HL-60 (cell line): Measurements from ENCODE around the gene TCEAL9.

Source experiments
- GABPA ChIP-seq: IDR thresholded peaks from 2 replicates; pipeline ENCODE4 v1.6.1; 2012; ENCODE audit warnings: low read depth
- TF ChIP-seq, protein P1 (sequence below): IDR thresholded peaks from one replicate; pipeline ENCODE4 v1.5.1; 2011; ENCODE audit warnings: low read length, control low read depth, inconsistent platforms; ENCODE audit not compliant: insufficient read depth

DNA sequence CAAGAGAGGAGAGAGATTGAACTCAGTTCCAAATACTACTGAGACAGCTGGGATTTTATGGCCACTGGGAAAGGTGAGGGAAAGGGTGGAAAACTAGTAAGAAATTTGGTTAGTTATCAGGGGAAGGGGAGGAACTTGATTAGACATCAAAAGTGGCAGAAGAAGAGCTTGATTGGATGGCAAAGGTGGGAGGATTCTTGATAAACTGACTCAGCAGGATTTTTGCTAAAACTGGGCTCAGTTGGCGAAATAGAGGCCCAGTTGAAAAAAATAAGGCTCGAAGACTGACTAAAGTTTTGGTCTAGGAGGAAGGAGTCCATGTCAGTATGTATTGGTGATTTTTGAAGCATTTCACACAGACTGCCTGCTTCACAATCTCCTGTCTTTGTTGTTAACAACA lies 30.0 kb downstream of the TCEAL9 start:
- TF ChIP-seq, protein P1, sequence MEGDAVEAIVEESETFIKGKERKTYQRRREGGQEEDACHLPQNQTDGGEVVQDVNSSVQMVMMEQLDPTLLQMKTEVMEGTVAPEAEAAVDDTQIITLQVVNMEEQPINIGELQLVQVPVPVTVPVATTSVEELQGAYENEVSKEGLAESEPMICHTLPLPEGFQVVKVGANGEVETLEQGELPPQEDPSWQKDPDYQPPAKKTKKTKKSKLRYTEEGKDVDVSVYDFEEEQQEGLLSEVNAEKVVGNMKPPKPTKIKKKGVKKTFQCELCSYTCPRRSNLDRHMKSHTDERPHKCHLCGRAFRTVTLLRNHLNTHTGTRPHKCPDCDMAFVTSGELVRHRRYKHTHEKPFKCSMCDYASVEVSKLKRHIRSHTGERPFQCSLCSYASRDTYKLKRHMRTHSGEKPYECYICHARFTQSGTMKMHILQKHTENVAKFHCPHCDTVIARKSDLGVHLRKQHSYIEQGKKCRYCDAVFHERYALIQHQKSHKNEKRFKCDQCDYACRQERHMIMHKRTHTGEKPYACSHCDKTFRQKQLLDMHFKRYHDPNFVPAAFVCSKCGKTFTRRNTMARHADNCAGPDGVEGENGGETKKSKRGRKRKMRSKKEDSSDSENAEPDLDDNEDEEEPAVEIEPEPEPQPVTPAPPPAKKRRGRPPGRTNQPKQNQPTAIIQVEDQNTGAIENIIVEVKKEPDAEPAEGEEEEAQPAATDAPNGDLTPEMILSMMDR, result no peak
- no peak for TF ChIP-seq GABPA
